ENCODE results near the gene DGKI. TPM values are rescaled to one million over a fixed set of nuclear protein-coding genes. Genes with fewer than 3 reads are reported as not detected.

The DGKI gene
- total and polyA plus RNA-seq, 4 donors, result 0.03 to 1.5 (median 0.33) TPM

GRCh38 chr7:137439829-137440825, 406.6 kb downstream of the DGKI start:
- H3K27ac ChIP-seq (ENCODE audit: low read depth in 1 of 2, low read length in 1 of 2), result no peak overlapping the region
- no peak for TF ChIP-seq CTCF (IDR thresholded peaks at IDR 0.05; ENCODE audit: control extremely low read depth, extremely low read depth)
- no peaks in the 10 kb centered on the region for H3K36me3 ChIP-seq (ENCODE audit: control insufficient read depth in 4 of 4, insufficient read depth in 4 of 4, low read length in 4 of 4)
- no peaks in the 10 kb centered on the region for H3K27me3 ChIP-seq (ENCODE audit: control insufficient read depth in 3 of 3, insufficient read depth in 3 of 3, low read length in 2 of 3)
- no peak overlapping the region for H3K4me3 ChIP-seq
- 70 to 72% methylated on average over 6 of the region's 6 CpGs for WGBS, 2 donors
- no peaks in the 10 kb centered on the region for H3K9me3 ChIP-seq (ENCODE audit: control insufficient read depth in 4 of 4, insufficient read depth in 3 of 4, low read length in 3 of 4)
- peaks cover 0 to 14% (median 0%) of the 10 kb centered on the region in 5 donors for H3K4me1 ChIP-seq (ENCODE audit: control insufficient read depth in 5 of 5, insufficient read depth in 5 of 5, low read length in 5 of 5)
- no peak overlapping the region for H3K9ac ChIP-seq (ENCODE audit: insufficient read depth in 1 of 2, low read length in 2 of 2)
- ATAC-seq (ENCODE audit: insufficient read depth, low FRiP score), result no peak
- peak; percentile 25 to 91 (median 83) for DNase-seq

GRCh38 chr7:137434946-137435345, 411.8 kb downstream of the DGKI start:
- H3K9ac ChIP-seq (ENCODE audit: insufficient read depth in 1 of 2, low read length in 2 of 2), result no peak overlapping the region
- H3K27ac ChIP-seq (ENCODE audit: low read depth in 1 of 2, low read length in 1 of 2), result no peak overlapping the region
- no peaks in the 10 kb centered on the region for H3K36me3 ChIP-seq (ENCODE audit: control insufficient read depth in 4 of 4, insufficient read depth in 4 of 4, low read length in 4 of 4)
- H3K9me3 ChIP-seq (ENCODE audit: control insufficient read depth in 4 of 4, insufficient read depth in 3 of 4, low read length in 3 of 4), result no peaks in the 10 kb centered on the region
- no peak overlapping the region for H3K4me3 ChIP-seq
- no peaks in the 10 kb centered on the region for H3K27me3 ChIP-seq (ENCODE audit: control insufficient read depth in 3 of 3, insufficient read depth in 3 of 3, low read length in 2 of 3)
- peaks cover 0 to 8% (median 0%) of the 10 kb centered on the region in 5 donors for H3K4me1 ChIP-seq (ENCODE audit: control insufficient read depth in 5 of 5, insufficient read depth in 5 of 5, low read length in 5 of 5)
- no peak for TF ChIP-seq CTCF (IDR thresholded peaks at IDR 0.05; ENCODE audit: control extremely low read depth, extremely low read depth)
- DNase-seq, result peak in 1 of 3 donors; percentile 12
- no peak for ATAC-seq (ENCODE audit: insufficient read depth, low FRiP score)

- DNase-seq, result no peak
- Histone ChIP-seq H3K27me3 (ENCODE audit: control insufficient read depth in 3 of 3, insufficient read depth in 3 of 3, low read length in 2 of 3) (no peaks in the 10 kb centered on the region), H3K9me3 (ENCODE audit: control insufficient read depth in 4 of 4, insufficient read depth in 3 of 4, low read length in 3 of 4) (no peaks in the 10 kb centered on the region), H3K27ac (ENCODE audit: low read depth in 1 of 2, low read length in 1 of 2) (no peak overlapping the region), H3K9ac (ENCODE audit: insufficient read depth in 1 of 2, low read length in 2 of 2) (no peak overlapping the region), H3K4me1 (ENCODE audit: control insufficient read depth in 5 of 5, insufficient read depth in 5 of 5, low read length in 5 of 5) (peaks cover 0 to 6% (median 0%) of the 10 kb centered on the region in 5 donors), H3K4me3 (no peak overlapping the region), H3K36me3 (ENCODE audit: control insufficient read depth in 4 of 4, insufficient read depth in 4 of 4, low read length in 4 of 4) (no peaks in the 10 kb centered on the region)
- no peak for ATAC-seq (ENCODE audit: insufficient read depth, low FRiP score)
- no peak for TF ChIP-seq CTCF (IDR thresholded peaks at IDR 0.05; ENCODE audit: control extremely low read depth, extremely low read depth)
Measured at GRCh38 chr7:137434530-137434929, 412.2 kb downstream of the DGKI start.

Data from lung (tissue), 12 donors.